ENCODE results near the gene CST6.

The CST6 gene

GRCh38 chr11:66047541-66048365, 35.9 kb downstream of the CST6 start:
- DNase-seq (ENCODE audit: low spot score) = no peak

GRCh38 chr11:66048547-66049323, 36.9 kb downstream of the CST6 start, which contains the start of gene GAL3ST3:
Gene GAL3ST3, minus strand, starts transcription at chr11:66049161. Its CDS starts 3,746 bp downstream, at chr11:66045415.
- no peak for DNase-seq (ENCODE audit: low spot score)

GRCh38 chr11:66050581-66051231, 38.9 kb downstream of the CST6 start:
- DNase-seq (ENCODE audit: low spot score) = no peak

GRCh38 chr11:66051371-66051765, 39.6 kb downstream of the CST6 start:
- DNase-seq (ENCODE audit: low spot score) = no peak

GRCh38 chr11:66051766-66052663, 40.2 kb downstream of the CST6 start, which contains the start of gene SF3B2:
Gene SF3B2, plus strand, starts transcription at chr11:66052364. Its CDS starts 21 bp downstream, at chr11:66052385.
- DNase-seq (ENCODE audit: low spot score) = peak; percentile 94

- DNase-seq (ENCODE audit: low spot score) = no peak
Observed at GRCh38 chr11:66052664-66052982, 40.8 kb downstream of the CST6 start.

- DNase-seq (ENCODE audit: low spot score) = no peak
Observed at GRCh38 chr11:66055021-66055420, 43.2 kb downstream of the CST6 start.

GRCh38 chr11:66056501-66056900, 44.7 kb downstream of the CST6 start:
- no peak for DNase-seq (ENCODE audit: low spot score)

GRCh38 chr11:66059966-66060680, 48.3 kb downstream of the CST6 start:
- DNase-seq (ENCODE audit: low spot score) = no peak

GRCh38 chr11:66061268-66061667, 49.5 kb downstream of the CST6 start:
- no peak for DNase-seq (ENCODE audit: low spot score)

- DNase-seq (ENCODE audit: low spot score) = no peak
Observed at GRCh38 chr11:66062408-66062807, 50.6 kb downstream of the CST6 start.
